Activated CD4-positive, alpha-beta T cell treated with anti-CD3 and anti-CD28 coated beads, Interleukin-2, amount 50 U/mL, for 1 hour (primary cell): Measurements from ENCODE around the gene KRT7.
A peak's percentile ranks its signal among the peaks of the same experiment; 100 is the strongest.

Experiments used
- DNase-seq: peaks from one replicate; pipeline ENCODE4 v3.0.0-alpha.2; 2020

KRT7 gene

DNA sequence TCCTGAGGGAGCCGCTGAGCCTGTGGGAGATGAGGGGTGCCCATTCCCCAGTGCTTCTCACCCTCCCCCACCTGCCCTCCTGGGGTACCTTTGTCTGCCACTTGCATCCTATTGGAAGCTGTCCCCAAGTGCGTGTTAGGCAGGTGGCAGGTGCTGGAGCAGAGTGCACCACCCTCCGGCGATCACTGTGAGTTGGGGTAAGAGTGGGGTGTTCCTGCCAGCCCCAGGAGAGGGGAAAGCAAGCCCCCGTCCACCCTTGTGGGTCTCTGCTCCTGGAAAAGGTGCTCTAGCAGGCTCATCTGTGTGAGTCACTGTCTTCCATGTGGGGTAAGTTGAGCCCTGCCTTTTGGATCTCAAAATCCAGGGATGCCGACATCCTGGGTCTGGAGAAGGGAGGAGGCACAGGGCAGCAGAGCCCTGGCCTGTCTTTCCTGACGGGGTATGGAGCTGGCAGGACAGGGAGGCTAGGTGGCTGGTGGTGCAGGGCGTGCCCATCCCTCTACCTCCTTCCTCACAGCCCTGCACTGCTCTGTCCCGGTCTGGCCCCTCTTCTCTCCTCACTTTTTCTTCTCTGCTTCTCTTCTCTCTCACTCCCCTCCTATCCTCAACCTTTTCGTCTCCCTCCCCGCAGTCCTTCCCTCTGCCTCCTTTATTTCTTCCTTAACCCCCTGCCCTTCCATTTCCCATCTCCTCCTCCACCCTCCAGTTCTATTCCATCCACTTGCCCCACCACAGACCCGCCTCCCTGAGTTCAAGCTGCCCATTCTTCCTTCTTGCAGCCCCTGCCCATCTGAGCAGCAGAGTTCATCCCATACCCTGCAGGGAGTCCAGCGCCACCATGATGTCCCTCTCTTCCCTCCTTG, 20.1 kb upstream of the KRT7 start:
- DNase-seq, result no peak

DNA sequence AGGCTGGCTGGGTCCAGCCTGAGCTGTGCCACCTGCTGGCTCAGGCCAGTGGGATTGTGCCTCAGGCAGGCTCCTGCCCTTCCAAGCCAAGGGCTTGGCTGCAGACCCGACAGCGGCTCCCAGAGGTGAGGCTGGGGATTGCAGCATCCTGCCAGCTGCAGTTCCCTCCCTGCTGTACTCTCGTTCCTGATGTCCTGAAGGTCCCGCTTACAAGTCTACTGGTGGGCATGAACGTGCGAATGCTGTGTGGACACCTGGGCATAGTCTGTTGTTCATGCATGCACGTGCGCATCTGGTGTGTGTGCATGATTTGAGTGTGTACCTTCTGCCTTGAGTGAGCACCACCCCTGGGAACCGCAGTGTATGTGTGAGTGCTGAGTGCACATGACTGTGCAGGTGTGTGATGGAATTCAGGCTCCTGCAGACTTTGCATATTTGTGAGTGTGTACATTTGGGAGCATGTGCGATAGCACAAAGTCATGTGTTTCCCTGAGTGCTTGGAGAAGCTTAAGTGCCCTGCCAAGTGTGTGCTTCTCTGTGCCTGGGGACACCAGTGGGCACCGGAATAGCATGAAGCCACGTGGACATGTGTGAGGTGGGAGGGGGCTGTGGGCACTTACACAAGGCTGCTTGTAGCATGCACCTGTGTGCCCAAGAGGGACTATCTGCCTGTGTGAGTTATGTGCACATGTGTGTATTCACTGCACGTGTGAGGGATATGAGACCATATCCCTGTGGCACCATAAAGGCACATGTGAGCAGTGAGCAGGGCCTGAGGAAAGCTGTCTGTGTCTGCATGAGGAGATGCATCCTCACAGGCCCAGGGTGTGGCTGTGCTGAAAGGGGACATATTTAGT, 19.3 kb upstream of the KRT7 start:
- DNase-seq, result peak; percentile 56

DNA sequence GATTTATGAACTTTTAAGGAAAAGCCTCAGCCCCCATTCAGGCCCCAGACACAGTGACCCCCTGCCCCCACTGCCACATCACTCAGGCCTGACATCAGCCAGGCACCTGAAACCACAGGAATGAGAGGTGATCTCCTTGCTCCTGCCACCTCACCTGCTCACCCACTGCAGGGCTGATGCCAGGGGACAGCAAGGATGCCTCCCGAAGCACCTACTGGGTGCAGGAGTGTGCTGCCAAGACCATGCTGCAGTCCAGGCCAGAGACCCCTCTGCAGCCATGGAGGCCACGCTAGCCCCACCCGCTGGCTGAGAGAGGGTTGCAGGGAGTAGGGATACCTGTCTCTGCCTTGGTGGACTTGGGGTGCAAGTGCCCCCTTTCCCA, 18.6 kb upstream of the KRT7 start:
- DNase-seq, result no peak

DNA sequence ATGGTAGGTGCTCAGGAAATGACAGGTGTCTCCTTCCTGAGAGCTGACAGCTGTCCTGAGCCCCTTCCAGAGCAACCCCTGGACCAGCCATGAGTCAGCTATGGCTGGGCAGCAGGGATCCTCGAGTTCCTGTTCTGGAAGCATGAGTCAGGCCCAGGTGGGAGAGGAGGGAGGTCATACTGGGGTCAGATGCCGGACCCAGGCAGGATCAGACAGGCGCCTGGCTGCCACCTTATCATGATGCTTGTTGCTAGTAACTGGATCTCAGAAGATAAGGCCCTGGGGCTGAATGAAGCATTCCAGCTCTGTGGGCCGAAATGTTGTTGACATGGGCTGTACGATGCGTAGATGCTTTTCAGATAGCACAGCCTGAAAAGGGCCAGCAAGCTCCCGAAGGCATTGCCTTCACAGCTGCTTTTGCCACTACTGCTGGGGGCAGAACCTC, 17.4 kb upstream of the KRT7 start:
- DNase-seq, result no peak

DNA sequence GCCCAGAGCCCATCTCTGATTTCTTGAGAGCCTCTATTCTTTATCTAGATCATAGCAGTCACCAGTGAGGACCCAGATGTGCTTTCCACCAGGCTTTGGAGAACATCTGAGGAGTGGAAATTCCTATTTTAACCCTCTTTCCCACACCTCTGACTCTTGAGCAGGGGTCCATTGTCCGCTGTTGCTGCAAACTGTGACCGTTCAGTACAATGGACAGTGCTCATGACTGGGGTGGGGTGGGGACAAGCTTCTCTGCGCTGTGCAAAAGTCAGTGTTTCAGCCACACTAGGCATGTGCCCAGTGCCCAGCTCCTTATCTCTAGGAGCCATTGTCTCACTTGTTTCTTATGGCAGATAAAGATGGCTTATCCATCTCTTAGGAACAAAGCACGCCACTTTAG, 16.9 kb upstream of the KRT7 start:
- DNase-seq, result no peak

DNA sequence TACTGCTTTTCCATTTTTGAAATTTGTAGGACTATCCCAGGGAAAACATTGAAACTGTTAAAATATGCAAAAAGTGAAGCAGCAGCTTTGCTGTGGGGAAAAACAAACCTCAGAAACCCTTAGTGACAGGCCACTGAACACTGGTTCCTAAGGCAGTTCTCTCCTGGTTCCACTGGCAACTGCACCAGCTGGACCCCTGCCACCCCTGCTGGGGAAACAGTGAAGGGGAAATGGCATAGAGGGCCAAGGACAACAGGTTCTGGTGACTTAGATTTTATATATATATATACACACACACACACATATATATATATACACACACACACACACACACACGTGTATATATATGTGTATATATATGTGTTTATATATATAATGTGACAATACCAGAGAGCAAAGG, 16.2 kb upstream of the KRT7 start:
- DNase-seq, result no peak

DNA sequence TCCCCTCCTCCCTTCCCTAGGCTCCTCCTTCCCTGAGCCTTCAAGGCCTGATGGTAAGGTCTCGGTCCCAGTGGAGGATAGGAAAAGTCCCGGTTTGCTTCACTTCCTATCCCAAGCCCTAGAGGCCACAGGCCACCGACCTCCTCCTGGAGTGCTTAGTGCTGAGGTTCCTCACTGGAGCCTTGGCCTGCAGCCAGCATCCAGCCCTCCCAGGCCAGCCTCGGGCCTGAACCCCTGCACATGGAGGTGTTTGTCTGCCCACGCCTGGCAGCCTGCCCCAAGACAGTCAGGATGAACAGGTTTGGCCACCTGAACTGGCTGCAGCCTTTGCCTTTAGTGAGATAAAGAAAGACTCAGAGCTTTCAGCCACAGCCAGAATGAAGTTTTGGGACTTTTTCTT, 15.8 kb upstream of the KRT7 start:
- DNase-seq, result no peak

DNA sequence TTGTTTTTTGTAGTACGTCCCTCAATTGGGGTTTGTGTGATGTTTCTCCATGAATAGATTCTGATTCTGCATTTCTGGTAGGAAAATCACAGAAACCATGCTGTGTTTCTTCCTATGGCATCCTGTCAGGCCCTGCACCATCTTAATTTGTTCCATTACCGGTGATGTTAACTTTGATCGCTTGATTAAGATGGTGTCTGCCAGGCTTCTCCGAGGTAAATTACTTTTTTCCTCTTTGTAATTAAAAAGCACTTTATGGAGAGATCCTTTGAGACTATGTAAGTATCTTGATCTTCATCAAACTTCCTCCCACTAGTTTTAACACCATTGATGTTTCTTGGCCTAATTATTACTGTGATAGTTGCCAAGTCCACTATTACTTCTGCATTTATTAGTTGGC, 15.0 kb upstream of the KRT7 start:
- DNase-seq, result no peak

DNA sequence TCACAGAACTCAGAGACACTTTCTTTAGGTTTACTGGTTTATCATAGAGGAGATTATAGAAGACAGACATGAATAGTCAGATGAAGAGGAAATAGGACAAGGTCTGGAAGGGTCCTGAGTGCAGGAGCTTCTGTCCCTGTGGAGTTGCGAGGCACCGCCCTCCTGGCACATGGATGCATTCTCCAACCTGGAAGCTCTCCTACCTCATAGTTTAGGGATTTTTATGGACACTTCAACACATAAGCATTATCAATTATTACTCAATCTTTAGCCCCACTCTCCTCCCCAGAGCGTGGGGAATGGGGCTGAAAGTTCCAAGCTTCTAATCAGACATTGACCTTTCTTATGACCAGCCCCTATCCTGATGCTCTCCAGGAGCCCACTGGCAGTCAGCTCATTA, 12.6 kb upstream of the KRT7 start:
- no peak for DNase-seq

DNA sequence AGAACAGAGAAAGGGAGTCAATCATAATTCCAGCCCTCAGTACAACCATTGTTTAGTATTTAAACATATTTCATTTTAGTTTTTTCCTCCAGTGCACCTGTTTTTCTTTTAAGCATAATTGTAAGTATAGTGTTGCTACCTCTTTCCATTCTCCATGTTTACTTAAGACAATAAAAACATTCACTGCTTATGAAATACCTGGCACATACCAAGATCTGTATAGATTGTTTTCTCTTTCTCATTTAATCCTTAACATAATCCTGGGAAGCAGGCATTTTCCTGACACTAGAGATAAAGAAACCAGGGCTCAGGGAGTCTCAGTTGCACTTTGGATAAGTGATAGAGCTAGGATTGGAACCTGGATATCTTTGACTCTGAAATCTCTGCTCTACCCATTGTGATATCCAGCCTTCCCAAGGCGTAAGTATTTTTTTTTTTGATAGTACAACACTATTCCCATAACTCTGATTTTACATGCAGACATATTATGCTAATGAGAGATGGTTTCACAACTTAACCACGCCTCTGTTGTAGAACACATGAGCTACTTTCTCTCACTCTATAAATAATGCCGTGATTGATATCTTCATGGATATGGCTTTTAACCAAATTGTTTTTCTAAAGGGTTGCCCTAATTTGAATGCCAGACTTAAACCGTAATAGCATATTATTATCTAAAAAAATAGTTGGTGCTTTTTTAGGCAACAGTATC, 11.8 kb upstream of the KRT7 start:
- DNase-seq, result no peak

DNA sequence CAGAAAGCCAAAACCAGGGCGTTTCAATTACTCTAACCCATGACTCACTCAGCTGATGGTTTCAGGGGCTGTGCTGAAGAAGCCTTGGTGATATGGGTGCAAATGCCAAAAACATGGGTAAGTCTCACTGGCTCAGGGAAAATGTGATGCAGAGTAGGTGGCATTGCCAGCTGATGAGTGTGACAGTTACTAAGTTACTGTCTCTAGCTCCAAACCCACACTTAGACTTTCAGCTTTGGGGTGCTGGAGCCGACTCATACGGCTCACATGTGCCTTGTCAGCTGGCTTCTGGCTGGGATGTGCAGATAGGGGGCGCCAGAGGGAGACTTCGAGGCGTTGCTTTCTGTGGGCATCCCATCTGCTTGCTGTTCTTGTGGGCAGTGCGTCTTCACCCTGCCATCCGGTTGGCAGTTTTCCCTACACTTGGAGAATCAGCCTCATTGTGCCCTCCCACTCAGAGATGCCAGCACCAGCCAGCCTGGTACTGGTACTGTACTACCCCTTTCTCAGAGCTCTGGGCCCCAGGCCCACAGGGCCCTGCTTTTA, 11.1 kb upstream of the KRT7 start:
- DNase-seq, result peak; percentile 50

DNA sequence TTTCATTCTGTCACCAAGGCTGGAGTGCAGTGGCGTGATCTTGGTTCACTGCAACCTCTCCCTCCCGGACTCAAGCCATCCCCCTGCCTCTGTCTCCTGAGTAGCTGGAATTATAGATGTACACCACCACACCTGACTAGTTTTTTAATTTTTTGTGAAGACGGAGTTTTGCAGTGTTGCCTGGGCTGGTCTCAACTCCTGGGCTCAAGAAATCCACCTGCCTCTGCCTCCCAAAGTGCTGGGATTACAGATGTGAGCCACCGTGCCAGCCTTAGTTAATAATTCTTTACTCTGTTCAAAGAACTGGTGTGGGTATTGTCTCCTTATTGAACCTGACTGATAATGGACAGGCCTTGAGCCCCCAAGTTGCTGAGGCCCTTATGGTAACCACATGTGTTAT, 10.4 kb upstream of the KRT7 start:
- DNase-seq, result no peak

DNA sequence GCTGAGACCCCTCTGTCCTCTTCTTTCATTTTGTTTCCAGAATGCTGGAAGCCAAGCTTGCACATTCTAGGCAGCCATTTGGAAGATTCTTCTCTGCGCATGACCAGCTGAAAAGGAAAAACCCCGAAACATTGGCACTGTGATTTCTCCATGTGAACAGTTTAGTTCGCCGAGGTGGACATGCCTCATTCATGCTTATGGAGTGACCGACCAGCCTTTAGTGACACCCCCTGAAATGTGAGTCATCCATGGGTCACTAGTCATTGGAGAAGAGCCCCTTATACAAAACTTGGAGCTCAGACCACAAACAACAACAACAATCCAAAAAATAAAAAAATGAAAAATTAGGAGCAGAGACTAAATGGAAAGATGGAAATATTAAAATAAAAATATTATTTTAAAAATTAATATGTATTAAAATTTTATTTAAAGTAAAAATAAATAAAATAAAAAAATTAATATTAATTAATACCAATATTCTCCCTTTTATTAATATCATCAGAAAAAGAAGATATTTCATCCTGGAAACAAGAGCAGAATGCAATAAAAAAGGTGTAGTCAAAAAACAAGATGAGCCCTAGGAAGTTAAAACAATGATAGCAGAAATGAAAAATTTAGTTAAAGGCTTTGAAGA, 9.5 kb upstream of the KRT7 start:
- no peak for DNase-seq

DNA sequence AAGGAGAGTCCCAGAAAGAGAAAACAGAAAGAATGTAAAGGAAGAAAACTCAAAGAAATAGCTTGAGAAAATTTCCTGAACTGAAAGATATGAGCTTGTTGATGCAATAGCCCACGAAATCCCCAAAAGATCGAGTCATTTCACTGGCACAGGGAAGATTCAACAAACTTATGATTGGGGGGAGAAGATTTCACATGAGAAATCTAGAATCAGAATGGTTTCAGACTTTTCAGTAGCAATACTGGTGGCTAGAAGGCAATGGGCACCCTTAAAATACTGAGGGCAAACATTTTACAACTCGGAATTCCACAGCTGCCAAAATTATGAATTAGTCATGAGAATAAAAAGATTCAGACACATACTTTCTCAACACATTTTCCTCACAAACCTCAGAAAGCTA, 8.9 kb upstream of the KRT7 start:
- DNase-seq, result no peak

DNA sequence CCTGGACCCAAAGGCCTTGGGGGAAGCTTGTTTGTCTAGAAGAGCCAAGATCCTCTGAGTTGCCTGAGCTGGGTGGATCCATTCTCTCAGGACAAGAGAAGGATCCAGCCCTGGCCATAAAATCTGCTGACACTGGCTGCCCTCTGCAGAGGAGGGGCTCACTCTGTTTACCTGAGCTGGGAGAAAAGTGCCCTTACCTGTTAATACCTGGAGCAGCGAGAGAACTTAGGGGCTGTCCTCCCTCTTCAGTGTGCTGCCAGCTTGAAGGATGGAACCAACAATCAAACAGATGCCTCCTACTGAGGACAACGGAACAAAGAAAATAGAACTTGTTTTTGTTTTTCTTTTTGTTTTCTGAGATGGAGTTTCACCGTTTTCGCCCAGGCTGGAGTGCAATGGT, 7.3 kb upstream of the KRT7 start:
- no peak for DNase-seq

DNA sequence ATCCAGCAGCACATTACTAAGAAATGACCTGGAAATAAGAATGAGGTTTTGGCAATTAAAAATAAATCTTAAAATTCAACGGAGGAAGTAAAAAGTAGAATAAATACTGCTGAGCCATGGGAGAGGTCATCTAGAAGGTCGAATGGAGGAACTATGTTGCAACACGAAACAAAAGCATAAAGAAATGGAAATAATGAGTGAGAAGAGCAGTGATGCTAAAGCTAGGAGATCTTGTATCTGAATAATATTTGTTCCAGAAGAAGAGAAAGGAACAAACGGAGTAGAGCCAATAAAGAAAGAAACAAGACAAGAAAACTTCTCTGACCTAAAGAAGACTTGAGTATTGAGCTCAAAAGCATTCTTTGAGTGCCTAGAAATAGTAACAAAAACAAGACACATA, 6.6 kb upstream of the KRT7 start:
- no peak for DNase-seq

DNA sequence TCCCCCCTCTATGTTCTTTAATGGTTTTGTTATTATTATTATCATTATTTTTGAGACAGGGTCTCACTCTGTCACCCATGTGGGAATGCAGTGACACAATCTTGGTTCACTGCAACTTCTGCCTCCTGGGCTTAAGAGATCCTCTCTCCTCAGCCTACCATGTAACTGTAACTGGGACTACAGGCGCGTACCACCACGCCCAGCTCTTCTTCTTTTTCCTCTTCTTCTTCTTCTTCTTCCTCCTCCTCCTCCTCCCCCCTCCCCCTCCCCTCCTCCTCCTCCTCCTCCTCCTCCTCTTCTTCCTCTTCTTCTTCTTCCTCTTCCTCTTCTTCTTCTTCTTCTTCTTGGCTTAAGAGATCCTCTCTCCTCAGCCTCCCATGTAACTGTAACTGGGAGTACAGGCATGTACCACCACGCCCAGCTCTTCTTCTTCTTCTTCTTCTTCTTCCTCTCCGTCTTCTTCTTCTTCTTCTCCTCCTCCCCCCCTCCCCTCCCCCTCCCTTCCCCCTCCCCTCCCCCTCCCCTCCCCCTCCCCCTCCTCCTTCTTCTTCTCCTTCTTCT, 5.4 kb upstream of the KRT7 start:
- no peak for DNase-seq

DNA sequence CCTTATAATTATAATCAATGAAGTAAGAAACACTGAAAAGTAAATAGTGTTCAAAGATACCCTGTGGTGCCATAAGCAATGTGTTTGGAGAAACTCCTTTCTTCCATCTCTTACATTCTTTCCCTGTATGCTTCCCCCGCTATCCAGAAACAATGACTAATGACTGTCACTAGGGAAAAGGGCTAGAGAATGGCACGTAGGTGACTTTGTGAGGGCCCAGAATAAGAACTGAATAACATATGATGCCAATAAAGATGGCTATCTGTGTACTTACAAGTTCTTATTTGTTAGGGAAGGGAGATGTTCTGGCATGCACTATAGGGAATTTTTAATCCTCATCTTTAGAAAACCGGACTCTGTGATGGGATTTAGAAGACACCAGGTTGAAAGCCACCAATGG, 4.7 kb upstream of the KRT7 start:
- no peak for DNase-seq

DNA sequence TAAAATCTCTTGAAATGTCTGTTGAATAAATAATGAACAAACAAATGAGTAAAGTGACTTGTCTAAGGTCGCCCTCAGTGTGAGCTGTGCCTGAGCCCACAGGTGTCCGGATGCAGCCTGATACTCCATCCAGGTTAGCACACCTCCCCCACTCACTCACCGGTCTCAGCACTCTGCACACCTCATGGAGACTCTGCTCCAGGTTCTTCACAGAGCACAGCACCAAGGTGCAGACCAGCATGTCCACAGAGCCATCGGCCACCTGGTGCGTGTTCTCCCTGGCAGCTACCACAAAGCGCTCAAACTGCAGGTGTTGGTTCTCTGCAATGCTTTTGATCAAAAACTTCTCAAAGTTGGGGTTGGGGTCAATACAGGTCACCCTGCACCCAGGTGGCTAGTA, 4.1 kb upstream of the KRT7 start:
- no peak for DNase-seq

DNA sequence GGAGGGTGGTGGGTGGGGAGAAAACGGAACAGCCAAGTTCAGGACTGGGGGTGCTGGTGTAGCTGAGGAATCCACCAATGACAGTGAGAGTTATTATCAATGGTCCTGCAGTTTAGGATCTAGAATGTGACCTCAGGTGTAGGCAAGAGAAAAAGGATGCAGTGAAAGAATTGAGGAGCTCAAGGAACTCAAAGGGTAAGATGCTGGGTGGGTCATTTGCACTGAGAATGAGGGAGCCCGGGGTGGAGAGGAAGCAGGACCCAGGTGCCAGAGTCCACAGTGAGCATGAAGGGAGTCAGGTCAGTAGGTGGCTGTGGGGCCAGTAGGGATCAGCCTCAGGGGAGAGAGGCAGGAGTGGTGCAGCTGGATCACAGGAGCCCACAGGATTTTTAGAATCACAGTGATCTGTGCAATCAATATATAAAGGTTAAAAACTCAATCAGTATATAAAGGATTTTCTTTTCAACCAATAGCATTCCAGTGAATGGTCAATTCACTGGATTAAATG, 3.2 kb upstream of the KRT7 start:
- no peak for DNase-seq

DNA sequence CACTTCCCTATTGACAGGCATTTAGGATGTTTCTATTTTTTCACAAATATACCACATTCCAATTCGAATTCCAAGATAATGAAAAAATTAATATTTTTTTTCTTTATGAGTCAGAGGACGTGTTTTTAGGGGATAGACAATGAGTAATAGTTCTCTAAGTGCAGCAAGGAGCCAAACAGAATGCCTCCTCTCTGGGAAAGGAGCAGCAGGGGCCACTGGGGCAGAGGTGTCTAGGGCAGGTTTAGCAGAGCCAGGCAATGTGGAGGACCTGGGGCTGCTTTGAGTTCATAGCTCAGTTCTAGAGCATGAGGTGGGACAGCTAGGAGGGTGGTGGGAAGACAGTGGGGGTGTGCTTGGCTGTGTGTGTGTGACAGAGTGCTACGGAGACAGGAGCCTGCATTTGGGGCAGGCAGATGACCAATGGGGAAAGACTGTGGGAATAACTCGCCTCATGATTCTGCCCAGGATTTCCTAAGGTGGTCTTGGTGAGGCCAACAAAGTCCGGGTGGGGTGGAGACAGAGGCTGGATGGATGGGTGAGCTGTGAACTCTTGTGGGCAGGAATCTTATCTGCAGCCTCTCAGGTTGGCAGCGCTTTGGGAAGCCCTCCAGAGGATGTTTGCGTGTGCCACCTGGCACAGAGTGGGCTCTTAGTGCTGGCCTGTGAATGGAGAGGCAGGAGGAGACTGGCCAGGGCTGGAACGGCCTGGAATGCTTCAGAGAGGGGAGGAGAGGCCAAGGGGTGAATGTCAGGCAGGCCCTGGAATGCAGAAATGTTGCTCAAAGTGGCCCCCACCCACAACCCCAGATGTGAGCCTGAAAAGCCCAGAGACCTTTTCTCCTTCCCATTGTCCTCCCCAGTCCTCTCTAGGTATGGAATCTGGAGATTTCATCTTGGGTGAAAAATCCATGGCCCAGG, 2.4 kb upstream of the KRT7 start:
- DNase-seq, result no peak
